Activated CD4-positive, CD25-positive, alpha-beta regulatory T cell treated with anti-CD3 and anti-CD28 coated beads, Interleukin-2, amount 50 U/mL, for 16 hours (primary cell): Measurements from ENCODE around the gene ODAD3.
"Not testable (repeated sequence)": the region's sequence is repeated elsewhere in the genome, so short reads cannot be mapped to it uniquely, and the experiment has no call there.

Source experiments
- DNase-seq: peaks from one replicate; pipeline ENCODE4 v3.0.0-alpha.2; 2020; ENCODE audit warnings: low read depth, low spot score

ODAD3 gene

DNA sequence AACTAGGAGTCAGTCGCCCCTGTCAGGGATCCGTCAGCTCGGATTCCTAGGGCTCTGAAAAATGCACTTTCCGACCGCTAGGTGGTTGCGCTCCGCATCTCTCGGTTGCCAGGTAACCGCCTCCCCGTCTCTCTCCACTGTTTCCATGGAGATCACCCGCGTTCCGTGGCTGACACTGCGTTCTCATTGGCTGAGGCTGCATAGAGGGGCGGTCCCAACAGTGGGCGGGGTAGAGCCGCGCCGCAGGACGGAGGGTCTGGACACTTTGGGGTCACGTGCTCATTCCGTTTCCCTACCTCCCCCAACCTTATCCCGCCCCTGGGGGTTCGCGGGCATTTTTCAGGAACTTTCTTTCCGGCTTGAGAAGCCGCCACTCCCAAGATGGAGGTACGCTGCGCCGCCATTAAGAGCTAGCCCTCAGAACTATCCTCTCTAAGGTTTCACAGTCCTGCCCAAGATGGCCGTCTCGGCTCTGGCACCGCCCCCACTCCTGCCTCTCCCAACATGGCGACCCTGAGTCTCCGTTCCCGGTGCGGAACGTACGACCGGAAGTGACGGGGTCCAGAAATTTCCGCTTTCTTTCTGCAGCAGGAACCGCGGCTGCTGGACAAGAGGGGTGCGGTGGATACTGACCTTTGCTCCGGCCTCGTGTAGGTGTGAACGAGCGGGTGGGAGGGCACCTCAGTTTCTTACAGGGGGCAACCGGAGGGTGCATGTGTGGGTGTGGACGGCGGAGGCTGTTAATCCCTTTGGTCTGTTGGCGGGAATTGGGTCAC is at the start of gene ODAD3, which contains the start of gene PRKCSH:
ODAD3 (minus strand) TSS at position 65 of the 776 bp plus-strand sequence. CDS start 105 bp downstream, outside the sequence.
PRKCSH (plus strand) TSS at position 579 of the 776 bp plus-strand sequence. CDS start 483 bp downstream, outside the sequence.
- peak; percentile 98 for DNase-seq

DNA sequence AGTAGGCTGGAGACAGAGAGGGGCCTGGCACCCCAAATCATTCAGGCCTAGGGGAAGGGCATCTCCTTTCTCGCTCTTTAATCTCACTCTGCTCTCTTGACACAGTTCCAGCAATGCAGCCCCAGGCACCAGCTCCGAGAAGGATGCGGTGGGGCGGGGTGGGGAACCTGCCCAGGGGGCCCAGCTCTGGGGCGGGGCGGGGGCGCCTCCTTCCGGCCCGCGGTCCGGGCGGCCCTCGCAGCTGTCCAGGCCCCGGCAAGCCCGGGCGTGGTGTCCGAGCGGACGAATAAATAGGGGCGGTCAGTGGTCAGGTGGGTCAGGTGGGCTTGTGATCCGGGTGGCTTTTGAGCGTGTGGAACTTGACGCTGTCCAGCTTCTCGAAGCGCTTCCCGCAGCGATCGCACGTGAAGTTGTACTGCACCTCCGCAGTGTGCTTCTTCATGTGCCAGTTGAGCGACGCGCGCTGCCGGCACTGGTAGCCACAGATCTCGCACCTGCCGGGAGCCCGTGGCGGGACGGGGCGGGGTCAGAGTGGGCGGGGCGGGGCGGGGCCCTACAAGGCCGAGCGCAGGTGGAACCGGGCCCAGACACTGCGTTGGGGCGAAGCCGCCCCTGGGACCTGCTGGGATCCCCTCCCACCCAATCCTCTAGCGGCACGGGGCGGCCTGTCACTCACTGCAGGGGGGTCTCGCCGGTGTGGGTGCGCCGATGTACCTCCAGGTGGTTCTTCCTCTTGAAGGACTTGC is 48.6 kb upstream of the ODAD3 start:
- DNase-seq: no peak

DNA sequence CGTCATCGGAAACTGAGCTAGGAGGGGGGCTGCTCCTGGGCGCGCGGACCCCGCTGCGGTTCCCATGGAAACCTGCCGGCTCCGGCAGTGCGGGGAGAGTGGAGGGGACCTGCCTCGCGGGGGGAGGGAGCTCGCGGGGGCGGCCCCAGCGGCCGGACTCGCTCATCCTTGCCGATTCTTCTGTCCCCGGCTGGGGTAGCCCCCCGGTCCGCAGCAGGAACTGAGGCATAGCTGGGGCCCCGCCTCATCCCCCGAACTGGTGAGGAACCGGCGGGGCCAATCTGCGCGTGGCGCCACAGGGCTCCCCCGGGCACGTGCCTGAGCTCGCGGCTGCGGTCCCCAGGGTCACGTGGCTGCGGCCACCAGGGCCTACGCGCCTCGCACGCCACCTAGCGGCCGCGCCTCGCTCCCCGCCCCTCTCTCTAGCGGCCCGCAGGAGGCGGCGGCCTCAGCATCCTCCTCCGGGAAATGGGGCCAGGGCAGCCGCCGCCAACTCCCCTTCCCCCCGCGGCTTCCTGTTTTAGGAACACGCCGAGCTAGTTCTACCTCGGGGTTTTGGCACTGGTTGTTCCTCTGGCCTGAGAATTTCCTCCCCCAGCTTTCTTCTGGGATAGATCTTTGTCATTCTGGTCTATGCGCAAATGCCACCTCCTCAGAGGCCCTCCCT is 47.6 kb upstream of the ODAD3 start:
- peak; percentile 66 for DNase-seq

DNA sequence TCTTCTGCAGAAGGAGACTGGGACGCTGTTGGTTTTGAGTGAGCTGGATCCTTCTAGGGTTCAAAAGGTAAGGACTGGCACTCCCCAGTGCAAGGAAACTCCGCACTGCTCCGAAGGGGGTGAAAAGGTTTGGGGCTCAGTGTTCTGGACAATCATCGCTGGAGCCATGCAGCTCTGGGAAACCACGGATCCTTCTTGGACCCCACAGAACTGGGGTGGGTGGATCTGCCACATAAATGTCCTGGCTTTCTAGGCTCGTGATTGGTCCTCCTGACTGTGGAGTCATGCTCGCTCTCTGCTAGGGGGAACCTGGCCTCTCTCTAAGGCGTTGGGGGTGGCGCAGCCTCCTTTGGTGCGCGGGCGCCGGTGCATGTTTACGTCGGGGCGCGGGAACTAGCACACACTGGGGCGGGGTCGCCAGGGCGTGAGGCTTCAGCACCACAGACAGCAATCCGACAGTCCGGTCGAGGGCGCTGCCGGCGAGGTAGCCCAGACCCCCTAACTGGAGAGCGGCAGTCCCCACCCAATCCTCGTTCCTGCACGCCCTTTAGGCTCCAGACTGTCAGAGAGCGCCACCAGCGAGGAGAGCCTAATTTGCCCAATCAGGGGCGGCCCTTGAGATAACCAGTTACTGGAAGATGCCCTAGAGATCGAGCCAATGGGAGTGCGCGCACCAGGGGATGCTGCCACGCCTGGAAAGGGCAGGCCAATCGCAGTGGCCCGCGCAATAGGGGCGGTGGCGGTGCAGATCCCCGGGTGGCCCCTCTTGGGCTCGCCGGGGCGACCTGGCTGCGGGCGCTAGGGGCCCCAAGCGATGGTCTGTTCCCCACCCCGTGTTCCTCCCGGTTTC is 46.8 kb upstream of the ODAD3 start:
- DNase-seq: peak; percentile 49

DNA sequence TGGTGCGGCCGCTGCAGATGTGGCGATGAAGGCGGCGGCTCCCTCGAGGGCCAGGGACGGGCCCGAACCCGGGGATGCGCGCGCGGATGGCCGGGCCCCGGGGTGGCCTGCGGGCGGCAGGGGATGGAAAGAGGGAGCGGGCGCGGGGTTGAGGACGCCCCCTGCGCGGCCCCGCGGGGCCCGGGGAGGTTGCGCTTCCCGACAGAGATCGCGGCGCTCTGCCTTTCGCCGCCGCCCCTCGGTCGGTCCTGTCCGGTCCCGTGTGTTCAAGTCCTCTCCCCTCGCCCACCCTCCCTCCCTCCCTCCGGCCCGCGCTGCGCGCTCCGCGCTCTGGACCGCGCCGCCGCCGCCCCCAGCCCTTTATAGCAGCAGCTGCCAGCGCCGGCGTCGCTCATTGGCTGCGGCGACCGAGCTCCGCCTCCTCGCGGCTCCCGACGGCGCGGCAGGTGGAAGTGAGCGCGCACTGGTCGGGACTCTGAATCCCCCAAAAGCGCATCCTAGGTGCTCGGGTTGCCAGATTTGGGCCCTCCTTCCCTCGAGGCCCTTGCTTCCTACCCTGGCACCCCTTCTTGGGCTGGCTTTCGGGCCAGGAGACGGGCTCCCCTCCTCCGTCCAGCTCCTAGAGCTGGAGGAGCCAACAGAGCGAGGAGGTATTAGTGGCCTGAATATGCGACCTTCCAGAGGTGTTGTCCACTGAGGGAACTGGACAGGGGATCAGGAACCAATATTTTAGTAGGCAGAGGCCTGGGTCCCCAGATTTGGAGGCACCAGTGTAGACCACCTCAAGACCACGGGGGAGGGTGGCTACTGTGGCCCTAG is 46.0 kb upstream of the ODAD3 start, which contains the start of gene ELAVL3:
ELAVL3 (minus strand) TSS at position 332 of the 819 bp plus-strand sequence. CDS start 438 bp downstream, outside the sequence.
- DNase-seq: no peak

DNA sequence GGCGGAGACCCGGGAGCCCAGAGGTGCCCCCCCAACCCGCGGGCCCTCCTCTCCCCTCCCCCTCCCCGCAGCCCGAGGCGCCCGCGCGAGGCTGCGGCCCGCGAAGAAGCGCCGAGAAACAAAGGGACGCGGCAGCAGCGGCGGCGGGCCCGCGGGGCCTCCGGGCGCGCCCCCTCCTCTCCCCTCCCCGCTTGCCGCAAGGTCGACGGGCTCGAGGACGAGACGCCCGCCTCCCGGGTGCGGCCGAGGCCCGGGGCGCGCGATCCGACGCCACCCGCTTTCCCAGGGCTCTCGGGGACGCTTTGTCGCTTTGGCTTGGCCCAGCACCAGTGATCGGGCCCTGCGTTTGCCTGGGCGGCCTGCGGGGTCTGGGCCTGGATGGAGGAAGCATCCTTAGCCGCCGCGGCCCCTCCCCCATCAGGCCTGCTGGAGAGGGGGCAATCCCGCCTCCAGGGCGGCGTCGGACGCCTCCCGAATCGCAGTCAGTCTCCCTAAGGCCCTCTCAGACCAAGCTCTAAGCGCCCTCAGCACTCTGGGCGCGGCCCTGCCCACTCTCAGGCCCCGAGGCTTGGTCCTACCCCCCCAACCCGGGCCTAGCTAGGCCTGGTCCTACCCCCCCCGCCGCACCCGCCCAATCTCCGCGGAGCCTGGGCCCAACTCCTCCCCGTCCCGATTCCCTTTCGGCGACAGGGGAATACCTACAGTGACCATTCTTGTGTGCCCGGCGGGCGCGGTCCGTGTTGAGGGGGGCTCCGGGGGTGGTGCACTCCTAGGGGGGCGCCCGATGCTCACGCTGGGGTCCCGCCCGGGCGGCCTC is 45.2 kb upstream of the ODAD3 start:
- DNase-seq: no peak

DNA sequence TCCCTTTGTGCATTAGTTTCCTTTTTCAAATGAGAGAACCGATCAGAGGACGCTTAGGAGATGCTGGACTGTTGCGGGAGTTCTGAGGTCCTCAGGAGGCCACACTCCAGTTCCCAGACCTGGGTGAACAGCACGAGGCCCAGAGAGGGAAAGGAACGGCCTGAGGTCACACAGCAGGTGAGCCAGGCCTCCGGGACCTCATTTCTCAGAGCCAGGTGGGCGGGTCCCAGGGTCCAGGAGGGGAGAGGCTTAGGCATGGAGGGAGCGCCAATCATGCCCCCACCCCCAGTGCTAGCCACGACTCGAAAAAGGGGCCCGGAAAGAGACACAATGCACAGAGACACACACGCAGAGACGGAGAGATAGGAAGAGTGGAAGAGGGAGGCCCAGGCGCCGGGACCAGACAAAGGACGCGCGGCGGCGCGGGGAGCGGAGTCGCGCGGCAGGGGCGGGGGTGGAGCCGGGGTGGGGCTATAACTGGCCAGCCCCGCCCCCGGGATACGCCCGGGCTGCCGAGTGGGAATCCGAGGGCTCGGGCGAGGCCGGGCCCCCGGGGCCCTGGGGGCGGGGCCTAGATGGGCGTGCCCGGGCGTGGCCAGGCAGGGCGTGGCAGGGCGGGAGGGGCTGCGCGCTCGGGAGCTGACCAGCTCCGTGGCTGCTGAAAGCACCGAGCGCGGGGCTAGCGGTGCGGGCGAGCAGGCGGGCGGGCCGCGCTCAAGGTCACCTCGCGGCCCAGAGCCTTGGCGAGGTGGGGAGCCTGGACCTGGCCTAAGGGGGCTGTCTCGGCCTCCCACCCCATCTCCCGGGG is 44.4 kb upstream of the ODAD3 start:
- no peak for DNase-seq

DNA sequence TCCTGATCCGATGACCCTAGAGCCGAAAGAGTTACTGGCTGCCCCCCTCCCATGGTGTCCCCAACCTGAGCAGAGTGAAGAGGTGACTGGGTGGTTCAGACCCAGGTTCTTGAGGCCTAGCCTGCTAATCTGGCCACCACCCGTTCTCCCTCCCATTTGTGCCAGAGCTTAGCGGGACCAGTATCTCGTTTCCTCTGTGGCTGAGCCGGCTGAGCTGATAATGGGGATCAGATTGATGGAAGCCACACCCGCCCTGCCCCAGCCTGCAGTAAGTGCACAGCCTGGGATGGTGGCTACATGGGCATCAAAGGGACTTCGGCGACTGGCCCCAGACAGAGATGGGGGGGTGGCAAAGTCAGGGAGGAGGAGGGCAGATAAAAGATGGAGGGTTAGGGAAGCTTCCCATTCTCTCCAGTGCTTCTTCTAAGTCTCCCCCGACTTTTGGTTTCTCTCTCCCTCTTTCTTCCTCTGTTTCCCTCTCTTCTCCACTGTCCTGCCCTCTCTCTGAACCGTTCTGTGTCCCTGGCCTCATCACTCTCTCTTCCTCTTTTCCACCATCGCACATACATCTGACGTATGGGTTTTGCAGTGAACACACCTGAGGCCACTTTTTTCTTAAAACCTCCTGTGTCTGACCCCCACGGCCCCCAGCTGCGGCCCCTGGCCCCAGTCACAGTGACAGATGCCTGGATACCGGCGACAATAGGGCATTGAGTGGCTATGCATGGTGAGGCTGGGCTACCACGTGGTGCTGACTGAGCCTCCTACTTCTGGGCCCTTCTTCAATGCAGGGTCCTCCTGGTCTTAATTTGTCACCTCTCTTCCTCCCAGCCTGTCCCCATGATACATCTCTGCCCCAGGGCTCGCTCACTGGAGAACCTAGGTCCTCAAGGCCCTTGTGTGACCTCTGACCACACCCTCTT is 43.5 kb upstream of the ODAD3 start:
- no peak for DNase-seq

DNA sequence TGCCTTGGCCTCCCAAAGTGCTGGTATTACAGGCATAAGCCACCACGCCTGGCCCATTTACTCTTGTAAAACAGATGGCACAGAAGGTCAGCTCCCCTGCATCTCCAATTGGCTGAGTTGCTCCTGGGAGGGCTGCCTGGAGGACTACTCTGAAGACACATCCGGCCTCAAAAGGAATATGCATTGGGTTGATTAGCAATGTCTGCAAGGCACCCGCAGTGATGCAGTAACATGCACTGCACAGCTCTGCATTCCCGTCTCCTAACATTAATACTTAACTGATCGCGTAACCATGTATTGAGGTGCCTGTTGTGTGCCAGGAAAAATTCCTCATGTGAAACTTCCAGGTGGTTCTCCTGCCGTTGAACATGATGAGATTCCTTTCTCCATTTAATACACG is 40.9 kb upstream of the ODAD3 start:
- DNase-seq: no peak

DNA sequence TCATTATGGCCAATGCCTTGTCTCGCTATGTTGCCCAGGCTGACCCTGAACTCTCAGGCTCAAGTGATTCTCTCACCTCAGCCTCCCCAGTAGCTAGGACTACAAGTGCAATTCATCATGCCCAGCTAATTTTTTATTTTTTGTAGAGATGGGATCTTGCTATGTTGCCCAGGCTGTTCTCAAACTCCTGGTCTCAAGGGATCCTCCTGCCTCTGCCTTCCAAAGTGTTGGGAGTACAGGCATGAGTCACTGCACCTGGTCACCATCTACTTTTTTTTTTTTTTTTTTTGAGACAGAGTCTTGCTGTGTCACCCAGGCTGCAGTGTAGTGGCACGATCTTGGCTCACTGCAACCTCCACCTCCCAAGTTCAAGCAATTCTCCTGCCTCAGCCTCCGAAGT is 40.4 kb upstream of the ODAD3 start:
- DNase-seq: not testable (repeated sequence)

DNA sequence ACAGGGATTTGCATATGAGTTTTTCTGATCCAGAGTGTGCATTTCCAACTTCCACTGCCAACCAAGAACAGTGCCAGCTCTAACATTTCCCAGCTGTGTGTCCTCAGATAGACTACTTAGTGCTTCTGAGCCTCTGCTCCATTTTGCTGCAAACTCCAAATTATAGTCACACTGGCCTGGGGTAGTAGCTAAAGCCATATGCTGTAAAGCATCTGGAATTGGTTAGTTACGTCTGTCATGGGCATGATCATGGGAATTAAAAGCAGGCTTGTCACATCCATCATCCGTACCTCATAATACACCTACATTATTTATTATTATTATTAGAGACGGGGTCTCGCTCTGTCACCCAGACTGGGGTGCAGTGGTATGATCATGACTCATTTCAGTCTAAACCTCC is 38.8 kb upstream of the ODAD3 start:
- DNase-seq: no peak

DNA sequence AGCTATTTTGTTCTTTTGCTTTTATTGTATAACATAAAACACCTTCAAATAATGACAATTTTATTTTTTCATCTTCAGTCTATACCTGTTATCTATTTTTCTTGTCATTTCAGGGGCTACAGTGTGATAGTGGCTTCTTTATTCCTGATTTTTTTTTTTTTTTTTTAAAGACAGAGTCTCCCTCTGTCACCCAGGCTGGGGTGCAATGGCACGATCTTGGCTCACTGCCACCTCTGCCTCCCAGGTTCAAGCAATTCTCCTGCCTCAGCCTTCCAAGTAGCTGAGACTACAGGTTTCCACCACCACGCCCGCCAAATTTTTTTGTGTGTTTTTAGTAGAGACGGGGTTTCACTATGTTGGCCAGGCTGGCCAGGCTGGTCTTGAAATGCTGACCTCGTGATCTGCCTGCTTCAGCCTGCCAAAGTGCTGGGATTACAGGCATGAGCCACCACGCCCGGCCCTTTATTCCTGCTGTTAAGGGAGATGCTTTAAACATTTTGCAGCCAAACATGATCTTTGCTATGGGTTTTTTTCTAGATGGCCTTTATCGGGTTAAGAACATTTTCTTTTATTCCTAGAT is 33.4 kb upstream of the ODAD3 start:
- not testable (repeated sequence) for DNase-seq

DNA sequence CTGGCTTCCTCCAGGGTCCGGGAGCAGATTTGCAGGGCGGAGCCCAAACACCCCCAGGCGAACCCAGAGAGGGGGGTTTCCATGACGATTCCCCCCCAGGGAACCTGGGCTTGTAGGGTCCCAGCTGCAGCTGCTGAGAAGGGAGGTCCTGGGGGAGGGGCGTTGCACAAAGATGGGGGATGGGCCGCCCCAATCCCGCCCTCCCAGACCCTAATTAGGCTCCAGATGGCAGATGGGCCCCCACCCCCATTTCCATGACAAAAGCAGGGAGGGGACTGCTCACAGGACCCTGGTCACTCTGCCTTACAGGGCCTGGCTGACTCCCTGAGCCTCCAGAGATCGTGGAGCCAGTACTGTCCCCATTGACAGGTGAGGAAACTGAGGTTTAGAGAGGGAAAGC is 30.7 kb upstream of the ODAD3 start:
- no peak for DNase-seq

DNA sequence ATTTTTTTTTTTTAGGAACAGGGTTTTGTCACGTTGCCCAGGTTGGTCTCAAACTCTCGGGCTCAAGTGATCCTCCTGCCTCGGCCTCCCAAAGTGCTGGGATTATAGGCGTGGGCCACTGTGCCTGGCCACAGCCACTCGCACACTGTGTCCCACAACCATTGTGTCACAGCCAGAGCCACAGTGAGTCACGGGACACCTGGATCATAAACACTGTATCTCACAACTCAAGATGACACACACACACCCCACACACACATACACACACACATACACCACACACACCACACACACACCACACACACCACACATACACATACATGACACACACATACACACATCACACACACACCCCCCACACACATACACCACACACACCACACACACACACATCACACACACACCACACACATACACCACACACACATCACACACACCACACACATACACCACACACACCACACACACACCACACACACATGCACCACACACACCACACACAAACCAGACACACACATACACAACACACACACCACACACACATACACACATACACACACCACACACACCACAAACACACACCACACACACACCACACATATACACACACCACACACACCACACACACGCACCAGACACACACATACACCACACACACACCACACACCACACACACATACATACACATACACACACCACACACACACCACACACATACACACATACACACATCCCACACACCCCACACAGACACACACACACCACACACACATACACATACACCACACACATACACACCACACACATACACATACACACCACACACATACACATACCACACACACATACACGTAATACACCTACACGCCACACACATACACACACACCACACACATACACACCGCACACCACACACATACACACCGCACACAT is 29.7 kb upstream of the ODAD3 start:
- no peak for DNase-seq

DNA sequence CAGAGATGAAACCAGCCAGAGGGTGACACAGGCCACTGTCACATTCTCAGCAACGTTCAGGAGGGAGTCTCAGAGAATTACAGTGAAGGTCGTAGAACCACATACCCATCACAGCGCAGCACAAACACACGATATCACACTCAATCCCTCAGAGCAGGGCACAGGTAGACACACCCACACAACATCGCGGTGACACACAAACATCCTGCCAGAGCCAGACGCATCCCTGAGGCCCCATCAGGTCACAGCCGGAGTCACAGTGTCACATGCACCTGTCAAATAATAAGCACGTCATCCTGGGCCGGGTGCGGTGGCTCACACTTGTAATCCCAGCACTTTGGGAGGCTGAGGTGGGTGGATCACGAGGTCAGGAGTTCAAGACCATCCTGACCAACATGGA is 28.5 kb upstream of the ODAD3 start:
- no peak for DNase-seq

DNA sequence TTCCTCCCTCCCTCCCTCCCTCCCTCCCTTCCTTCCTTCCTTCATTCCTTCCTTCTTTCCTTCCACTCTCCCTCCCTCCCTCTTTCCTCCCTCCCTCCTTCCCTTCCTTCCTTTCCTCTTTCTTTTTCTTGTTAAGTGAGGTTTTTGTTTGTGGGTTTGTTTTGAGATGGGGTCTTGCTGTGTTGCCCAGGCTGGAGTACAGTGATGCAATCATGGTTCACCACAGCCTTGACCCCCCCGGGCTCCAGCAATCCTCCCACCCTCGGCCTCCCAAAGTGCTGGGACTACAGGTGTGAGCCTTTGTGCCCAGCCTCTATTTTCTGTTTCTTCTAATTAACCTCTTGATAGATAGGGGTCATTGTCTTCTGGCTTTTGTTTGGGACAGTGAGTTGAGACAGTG is 26.5 kb upstream of the ODAD3 start:
- DNase-seq: no peak
